ENCODE data around the gene ZRANB3.
"Not testable (repeated sequence)": the region's sequence is repeated elsewhere in the genome, so short reads cannot be mapped to it uniquely, and the experiment has no call there.

ZRANB3 gene

DNA sequence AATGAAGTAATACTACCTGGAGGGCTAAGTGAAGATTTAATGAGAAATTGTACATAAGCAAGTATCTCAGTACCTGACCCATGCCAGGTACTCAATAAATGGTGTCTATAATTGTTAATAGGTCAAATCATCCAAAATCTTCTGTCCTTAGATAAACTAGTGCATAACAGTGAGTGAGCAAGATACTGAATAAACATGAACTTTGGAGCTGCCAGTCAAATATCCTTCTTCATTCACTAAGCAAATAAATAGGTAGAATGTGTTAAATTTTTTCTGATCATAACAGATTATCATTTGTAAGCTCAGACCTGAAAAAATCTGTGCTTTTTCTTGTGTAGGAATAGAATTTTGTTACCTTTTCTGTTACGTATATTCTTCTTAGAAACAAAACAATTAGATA is 439.3 kb downstream of the ZRANB3 start:
- H3K9me3 Mint-ChIP-seq: peaks cover 0 to 2% of the 10 kb centered on the region in 2 donors
- no peak overlapping the region for H3K27ac Mint-ChIP-seq
- H3K27me3 Mint-ChIP-seq: no peaks in the 10 kb centered on the region
- no peak for DNase-seq
- no peak overlapping the region for H3K4me3 Mint-ChIP-seq
- no peak for ATAC-seq (replicated peaks)
- peaks cover 37 to 49% of the 10 kb centered on the region in 2 donors for H3K36me3 Mint-ChIP-seq
- H3K4me1 Mint-ChIP-seq: peaks cover 0 to 4% of the 10 kb centered on the region in 2 donors

GRCh38 chr2:135089597-135089996 is 441.4 kb downstream of the ZRANB3 start:
- ATAC-seq (replicated peaks); H3K4me3 Mint-ChIP-seq; H3K9me3 Mint-ChIP-seq; H3K27me3 Mint-ChIP-seq; H3K27ac Mint-ChIP-seq; DNase-seq: not testable (repeated sequence)
- Mint-ChIP-seq H3K36me3 (peaks cover 33 to 50% of the 10 kb centered on the region in 2 donors), H3K4me1 (peaks cover 2 to 23% of the 10 kb centered on the region in 2 donors)
